ENCODE data around the gene TBC1D10A.

DNA sequence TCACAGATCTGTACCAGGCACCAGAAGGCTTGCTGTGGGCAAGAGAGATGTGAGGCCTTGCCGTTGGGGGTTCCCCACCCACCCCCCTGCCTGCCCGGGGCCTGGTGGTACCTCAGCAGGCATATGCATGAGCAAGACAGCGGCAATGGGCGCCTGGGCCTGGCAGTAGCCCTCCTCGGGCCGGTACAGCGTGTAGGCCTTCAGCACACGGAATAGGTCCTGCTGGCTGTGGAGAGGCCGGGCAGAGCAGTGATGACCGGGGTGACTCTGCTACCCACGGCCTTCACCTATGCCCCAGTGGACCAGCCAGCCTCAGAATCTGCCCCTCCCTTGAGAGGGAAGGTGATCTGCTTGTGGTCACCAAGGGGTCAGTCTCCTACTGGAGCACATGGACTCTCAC is 31.9 kb downstream of the TBC1D10A start:
- TF ChIP-seq POLR2AphosphoS5 (IDR thresholded peaks at IDR 0.05; ENCODE audit: low read depth, low read length) (no peak), REST (IDR thresholded peaks at IDR 0.05; ENCODE audit: insufficient read depth in 1 of 2, low read depth in 2 of 2, low read length in 2 of 2) (no peak)
